Adipocyte (in vitro differentiated cells): ENCODE results near the gene GUCA1C.
A peak's percentile ranks its signal among the peaks of the same experiment; 100 is the strongest.

Experiments
- DNase-seq: peaks from one replicate; pipeline ENCODE4 v3.0.0-alpha.2; 2015; ENCODE audit warnings: low read depth
- H3K27me3 ChIP-seq: replicated peaks from 2 replicates; pipeline ENCODE4 v1.7.0; 2013; ENCODE audit warnings: mild to moderate bottlenecking, low read length, moderate library complexity; ENCODE audit not compliant: control insufficient read depth, insufficient read depth
- H3K36me3 ChIP-seq: 2 replicates; pipeline ENCODE4 v1.7.0; 2013; ENCODE audit warnings: low read length, mild to moderate bottlenecking, moderate library complexity; ENCODE audit not compliant: control insufficient read depth, insufficient read depth, severe bottlenecking
- H3K4me1 ChIP-seq: 2 replicates; pipeline ENCODE4 v1.7.0; 2013; ENCODE audit warnings: mild to moderate bottlenecking, low read length, moderate library complexity; ENCODE audit not compliant: control insufficient read depth, insufficient read depth
- H3K4me3 ChIP-seq: 2 replicates; pipeline ENCODE4 v1.7.0; 2013; ENCODE audit warnings: mild to moderate bottlenecking, low read length, moderate library complexity
- H3K9ac ChIP-seq: 2 replicates; pipeline ENCODE4 v1.7.0; 2013; ENCODE audit warnings: mild to moderate bottlenecking, low read length, moderate library complexity
- H3K9me3 ChIP-seq: 2 replicates; pipeline ENCODE4 v1.7.0; 2013; ENCODE audit warnings: mild to moderate bottlenecking, low read length, moderate library complexity; ENCODE audit not compliant: control insufficient read depth

GUCA1C gene

GRCh38 chr3:108947855-108948254 lies 5.8 kb downstream of the GUCA1C start:
- Histone ChIP-seq H3K9ac (no peak overlapping the region), H3K9me3 (peaks cover 2% of the 10 kb centered on the region), H3K4me1 (no peaks in the 10 kb centered on the region), H3K27me3 (peaks cover 8% of the 10 kb centered on the region), H3K36me3 (no peaks in the 10 kb centered on the region), H3K4me3 (no peak overlapping the region)
- no peak for DNase-seq

GRCh38 chr3:108946292-108947285 lies 7.1 kb downstream of the GUCA1C start:
- H3K4me1 ChIP-seq, result no peaks in the 10 kb centered on the region
- no peak for DNase-seq

GRCh38 chr3:108940568-108941263 lies 13.0 kb downstream of the GUCA1C start:
- Histone ChIP-seq H3K4me3 (no peak overlapping the region), H3K4me1 (no peaks in the 10 kb centered on the region), H3K27me3 (peaks cover 3% of the 10 kb centered on the region), H3K9ac (no peak overlapping the region), H3K9me3 (no peaks in the 10 kb centered on the region), H3K36me3 (no peaks in the 10 kb centered on the region)
- no peak for DNase-seq

More at GRCh38 chr3:108946292-108947285, 7.1 kb downstream of the GUCA1C start:
- Histone ChIP-seq H3K36me3 (no peaks in the 10 kb centered on the region), H3K4me3 (no peak overlapping the region), H3K9me3 (peaks cover 2% of the 10 kb centered on the region), H3K27me3 (peaks cover 3% of the 10 kb centered on the region), H3K9ac (no peak overlapping the region)

- Histone ChIP-seq H3K9me3 (no peaks in the 10 kb centered on the region), H3K9ac (no peak overlapping the region), H3K36me3 (no peaks in the 10 kb centered on the region), H3K27me3 (peaks cover 3% of the 10 kb centered on the region), H3K4me3 (no peak overlapping the region), H3K4me1 (no peaks in the 10 kb centered on the region)
- DNase-seq, result no peak
Observed at GRCh38 chr3:108940166-108940565, 13.5 kb downstream of the GUCA1C start.

GRCh38 chr3:108936924-108937689 lies 16.6 kb downstream of the GUCA1C start:
- Histone ChIP-seq H3K9ac (no peak overlapping the region), H3K4me1 (no peaks in the 10 kb centered on the region), H3K27me3 (no peaks in the 10 kb centered on the region), H3K36me3 (no peaks in the 10 kb centered on the region), H3K9me3 (no peaks in the 10 kb centered on the region), H3K4me3 (no peak overlapping the region)
- no peak for DNase-seq

GRCh38 chr3:108931035-108931434 lies 22.6 kb downstream of the GUCA1C start:
- no peaks in the 10 kb centered on the region for H3K36me3 ChIP-seq
- H3K27me3 ChIP-seq, result no peaks in the 10 kb centered on the region
- no peak overlapping the region for H3K9ac ChIP-seq
- no peaks in the 10 kb centered on the region for H3K4me1 ChIP-seq
- H3K9me3 ChIP-seq, result peaks cover 6% of the 10 kb centered on the region
- DNase-seq, result no peak
- no peak overlapping the region for H3K4me3 ChIP-seq

GRCh38 chr3:108918866-108919265 lies 34.8 kb downstream of the GUCA1C start:
- H3K27me3 ChIP-seq, result no peaks in the 10 kb centered on the region
- H3K9me3 ChIP-seq, result peaks cover 5% of the 10 kb centered on the region
- no peak overlapping the region for H3K9ac ChIP-seq
- DNase-seq, result no peak
- H3K4me1 ChIP-seq, result no peaks in the 10 kb centered on the region
- no peaks in the 10 kb centered on the region for H3K36me3 ChIP-seq
- no peak overlapping the region for H3K4me3 ChIP-seq

- H3K4me1 ChIP-seq, result no peaks in the 10 kb centered on the region
- H3K36me3 ChIP-seq, result no peaks in the 10 kb centered on the region
- no peaks in the 10 kb centered on the region for H3K27me3 ChIP-seq
- H3K9me3 ChIP-seq, result no peaks in the 10 kb centered on the region
- peak; percentile 75 for DNase-seq
- no peak overlapping the region for H3K9ac ChIP-seq
- H3K4me3 ChIP-seq, result no peak overlapping the region
Observed at GRCh38 chr3:108914774-108915641, 38.7 kb downstream of the GUCA1C start.

GRCh38 chr3:108909799-108910198 lies 43.9 kb downstream of the GUCA1C start:
- no peaks in the 10 kb centered on the region for H3K9me3 ChIP-seq
- no peak overlapping the region for H3K4me3 ChIP-seq
- no peak overlapping the region for H3K9ac ChIP-seq
- H3K4me1 ChIP-seq, result peaks cover 5% of the 10 kb centered on the region
- peaks cover 2% of the 10 kb centered on the region for H3K27me3 ChIP-seq
- no peak for DNase-seq
- H3K36me3 ChIP-seq, result no peaks in the 10 kb centered on the region

GRCh38 chr3:108907194-108907593 lies 46.5 kb downstream of the GUCA1C start:
- Histone ChIP-seq H3K27me3 (peaks cover 2% of the 10 kb centered on the region), H3K9ac (no peak overlapping the region), H3K4me1 (peaks cover 5% of the 10 kb centered on the region), H3K9me3 (no peaks in the 10 kb centered on the region), H3K4me3 (no peak overlapping the region), H3K36me3 (no peaks in the 10 kb centered on the region)
- DNase-seq, result peak; percentile 10
